Right lobe of liver (tissue), 4 donors: ENCODE measurements around the gene ENTREP1.

Experiments
- CTCF ChIP-seq, 4 donors: fragments of 200-600 bp in 3 of 4; fragments of 450-650 bp in 1 of 4; IDR thresholded peaks; one replicate each; pipeline versions ENCODE4 v1.5.1 to v1.8.0; 2016 to 2022; ENCODE audit warnings: antibody characterized with exemption in 4 of 4, mild to moderate bottlenecking in 2 of 4
- POLR2A ChIP-seq: fragments of 450-650 bp; IDR thresholded peaks from one replicate; pipeline ENCODE4 v1.6.1; 2017; ENCODE audit warnings: antibody characterized with exemption, mild to moderate bottlenecking
- donor health status: DM: no; HTN: no; CAD: no.
- donor health status: DM: no; HTN: no; CAD: no.
- donor health status: DM: no; HTN: yes; CAD: no.

- TF ChIP-seq CTCF (IDR thresholded peaks at IDR 0.05) (no peak), POLR2A (no peak)
These were observed 11.8 kb upstream of the ENTREP1 start for GRCh38 chr9:69313175-69313574.
